Measurements from ENCODE around the gene LTBP1.

- TF ChIP-seq CTCF (conservative IDR thresholded peaks at IDR 0.05; ENCODE audit: low read length), result no peak
- TF ChIP-seq EZH2phosphoT487 (IDR thresholded peaks at IDR 0.05; ENCODE audit: borderline replicate concordance, low read depth, low read length), result no peak
Observed at GRCh38 chr2:33022395-33022985, 75.7 kb downstream of the LTBP1 start.
